HG03066 (cell line): ENCODE measurements around the gene CERS4.
"Not testable (repeated sequence)": the region's sequence is repeated elsewhere in the genome, so short reads cannot be mapped to it uniquely, and the experiment has no call there.

ENCODE experiments used
- ATAC-seq: cut with Tn5 transposase; IDR thresholded peaks from one replicate; pipeline ENCODE4 v1.9.1; 2021; ENCODE audit warnings: low read depth; ENCODE audit not compliant: unreplicated experiment

The CERS4 gene

GRCh38 chr19:8208922-8209461, at the start of gene CERS4:
Gene CERS4 (plus strand): TSS chr19:8209370. CDS start chr19:8251077, 41,707 bp downstream.
- peak; percentile 44 for ATAC-seq

DNA sequence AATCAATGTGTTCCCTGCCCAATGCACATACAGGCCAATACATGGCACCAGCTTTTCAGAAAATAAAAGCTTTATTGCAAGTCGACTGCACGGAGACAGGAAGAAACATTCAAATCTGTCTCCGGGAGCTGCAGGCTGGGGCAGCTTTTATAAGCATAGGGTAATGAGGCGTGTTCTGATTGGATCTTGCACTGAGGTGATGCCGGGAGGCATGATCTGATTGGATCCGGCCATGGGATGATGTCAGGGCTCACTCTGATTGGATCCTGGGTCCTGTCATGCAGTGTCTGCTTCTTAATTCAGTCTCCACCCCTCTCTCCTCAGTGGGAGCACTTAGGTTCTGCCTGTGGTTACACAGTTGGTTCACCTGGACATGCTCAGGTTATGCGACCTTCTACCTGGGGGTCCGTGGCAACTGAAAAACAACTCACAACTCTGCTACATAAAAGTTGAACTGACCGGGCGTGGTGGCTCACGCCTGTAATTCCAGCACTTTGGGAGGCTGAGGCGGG, 48.0 kb upstream of the CERS4 start:
- no peak for ATAC-seq

- ATAC-seq = no peak
Measured at GRCh38 chr19:8163759-8164158, 45.4 kb upstream of the CERS4 start.

DNA sequence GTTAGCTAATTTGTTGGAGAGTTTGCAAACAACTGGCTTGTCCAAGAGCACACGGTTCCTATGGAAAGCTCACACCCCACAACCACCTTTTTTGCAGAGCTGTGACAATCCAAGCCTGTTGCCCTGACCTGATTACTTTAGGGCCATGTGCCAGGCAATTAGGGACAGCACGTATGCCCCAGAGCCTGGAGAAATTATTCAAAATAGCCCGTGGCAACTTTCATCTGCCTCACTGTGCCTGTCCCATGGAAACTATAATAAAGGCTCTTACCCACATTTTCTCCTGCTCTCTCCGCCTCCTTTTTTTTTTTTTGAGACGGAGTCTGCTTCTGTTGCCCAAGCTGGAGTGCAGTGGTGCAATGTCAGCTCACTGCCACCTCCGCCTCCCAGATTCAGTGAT, 41.2 kb upstream of the CERS4 start:
- no peak for ATAC-seq

DNA sequence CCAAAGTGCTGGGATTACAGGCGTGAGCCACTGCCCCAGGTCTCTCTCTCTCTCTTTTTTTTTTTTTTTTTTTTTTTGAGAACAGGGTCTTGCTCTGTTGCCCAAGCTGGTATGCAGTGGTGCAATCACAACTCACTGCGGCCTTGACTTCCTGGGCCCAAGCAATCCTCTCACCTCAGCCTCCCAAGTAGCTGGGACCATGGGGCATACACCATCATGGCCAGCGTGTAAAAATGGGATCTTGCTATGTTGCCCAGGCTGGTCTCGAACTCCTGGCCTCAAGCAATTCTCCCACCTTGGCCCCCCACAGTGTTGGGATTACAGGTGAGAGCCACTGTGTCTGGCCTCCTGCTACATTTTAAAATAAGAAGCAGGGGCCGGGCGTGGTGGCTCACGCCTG, 40.6 kb upstream of the CERS4 start:
- ATAC-seq = no peak

- ATAC-seq = no peak
Measured at GRCh38 chr19:8174706-8175105, 34.5 kb upstream of the CERS4 start.

- ATAC-seq = no peak
Measured at GRCh38 chr19:8180018-8180417, 29.2 kb upstream of the CERS4 start.

DNA sequence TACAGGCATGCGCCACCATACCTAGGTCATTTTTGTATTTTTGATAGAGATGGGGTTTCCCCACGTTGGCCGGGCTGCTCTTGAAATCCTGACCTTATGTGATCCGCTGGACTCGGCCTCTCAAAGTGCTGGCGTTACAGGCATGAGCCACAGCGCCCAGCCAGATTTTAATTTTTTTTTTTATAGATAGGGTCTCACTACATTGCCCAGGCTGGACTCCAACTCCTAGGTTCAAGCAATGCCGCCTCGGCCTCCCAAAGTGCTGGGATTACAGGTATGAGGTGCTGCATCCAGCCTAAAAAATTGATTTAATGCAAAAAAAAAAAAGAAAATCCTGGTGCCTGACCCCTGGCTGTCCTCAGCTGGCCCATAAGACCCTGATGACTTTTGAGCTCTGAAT, 24.9 kb upstream of the CERS4 start:
- ATAC-seq = no peak

- no peak for ATAC-seq
Measured at GRCh38 chr19:8185343-8186068, 23.7 kb upstream of the CERS4 start.

DNA sequence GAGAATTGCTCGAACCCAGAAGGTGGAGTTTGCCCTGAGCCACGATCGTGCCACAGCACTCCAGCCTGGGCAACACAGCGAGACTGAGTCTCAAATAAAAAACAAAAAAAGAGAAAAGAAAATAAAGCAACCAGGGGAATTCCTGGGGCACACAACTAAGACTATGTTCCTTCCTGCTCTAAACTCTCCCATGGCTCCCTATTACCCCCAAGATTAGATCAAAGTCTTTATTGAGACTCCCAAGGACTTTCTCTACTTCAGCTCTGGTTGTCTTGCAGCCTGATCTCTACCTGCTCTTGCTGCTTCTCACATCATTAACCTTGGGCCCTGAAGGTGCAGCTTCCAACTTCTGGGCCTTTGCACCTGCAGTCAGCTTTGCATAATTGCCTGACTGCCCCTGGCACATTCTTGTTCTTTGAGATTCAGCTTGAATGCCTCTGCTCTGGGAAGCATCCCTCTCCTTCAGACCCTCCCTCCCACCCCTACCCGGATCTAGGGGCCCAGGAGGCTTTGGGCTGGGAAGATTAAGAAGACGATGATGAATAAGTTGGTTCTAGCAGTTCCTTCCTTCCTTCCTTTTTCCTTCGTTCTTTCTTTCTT, 16.8 kb upstream of the CERS4 start:
- no peak for ATAC-seq

- ATAC-seq = no peak
Measured at GRCh38 chr19:8194528-8195267, 14.5 kb upstream of the CERS4 start.

DNA sequence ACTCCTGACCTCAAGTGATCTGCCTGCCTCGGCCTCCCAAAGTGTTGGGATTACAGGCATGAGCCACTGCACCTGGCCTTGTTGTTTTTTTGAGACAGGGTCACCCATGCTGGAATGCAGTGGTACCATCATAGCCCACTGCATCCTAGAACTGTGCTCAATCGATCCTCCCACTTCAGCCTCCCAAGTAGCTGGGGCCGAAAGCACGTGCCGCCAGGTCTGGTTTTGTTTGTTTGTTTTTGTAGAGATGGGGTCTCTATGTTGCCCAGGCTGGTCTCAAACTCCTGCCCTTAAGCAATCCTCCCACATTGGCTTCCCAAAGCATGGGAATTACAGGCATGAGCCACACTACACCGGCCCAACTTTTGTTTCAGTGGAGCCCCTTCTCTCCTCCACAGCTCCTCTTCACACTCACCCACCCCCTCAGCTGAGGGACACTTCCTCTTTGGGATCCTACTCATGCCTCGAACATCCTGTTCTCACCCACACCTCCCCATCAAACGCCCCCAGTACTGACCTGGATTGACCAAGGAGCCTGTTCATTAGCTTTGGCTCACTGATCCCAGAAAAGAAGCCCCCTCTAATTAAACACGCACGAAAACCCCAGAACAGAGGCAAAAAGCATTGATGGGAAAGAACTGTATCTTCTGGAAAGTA, 12.8 kb upstream of the CERS4 start:
- ATAC-seq = no peak

DNA sequence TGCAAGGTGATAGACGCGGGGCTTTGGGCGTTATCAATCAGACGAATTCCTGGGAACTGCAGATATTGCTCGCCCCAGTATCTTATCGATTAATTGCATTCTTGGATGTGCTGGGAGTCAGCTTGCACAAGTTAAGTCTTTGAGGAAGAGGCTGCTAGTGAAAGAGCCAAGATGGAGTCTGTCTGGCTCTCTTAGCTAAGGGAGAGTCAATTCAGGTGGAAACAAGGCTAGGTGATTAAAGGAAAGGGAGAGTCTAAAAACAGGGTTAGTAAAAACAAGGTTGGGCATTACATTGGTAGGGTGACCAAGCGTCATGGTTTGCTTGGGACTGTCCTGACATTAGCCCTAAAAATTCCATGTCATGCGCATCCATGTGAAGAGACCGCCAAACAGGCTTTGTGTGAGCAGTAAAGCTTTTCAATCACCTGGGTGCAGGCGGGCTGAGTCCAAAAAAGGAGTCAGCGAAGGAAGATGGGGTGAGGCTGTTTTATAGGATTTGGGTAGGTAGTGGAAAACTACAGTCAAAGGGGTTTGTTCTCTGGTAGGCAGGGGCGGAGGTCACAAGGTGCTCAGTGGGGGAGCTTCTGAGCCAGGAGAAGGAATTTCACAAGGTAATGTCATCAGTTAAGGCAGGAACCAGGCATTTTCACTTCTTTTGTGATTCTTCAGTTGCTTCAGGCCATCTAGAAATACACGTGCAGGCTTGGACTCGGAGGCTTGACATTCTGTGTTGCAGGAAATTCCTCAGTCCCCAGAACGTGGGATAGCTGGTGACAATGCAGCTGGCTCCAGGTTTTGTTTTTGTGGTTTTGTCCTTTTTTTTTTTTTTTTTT, 5.7 kb upstream of the CERS4 start:
- not testable (repeated sequence) for ATAC-seq

- ATAC-seq = no peak
Measured at GRCh38 chr19:8204961-8205360, 4.2 kb upstream of the CERS4 start.

- no peak for ATAC-seq
Measured at GRCh38 chr19:8206147-8207087, 2.8 kb upstream of the CERS4 start.

DNA sequence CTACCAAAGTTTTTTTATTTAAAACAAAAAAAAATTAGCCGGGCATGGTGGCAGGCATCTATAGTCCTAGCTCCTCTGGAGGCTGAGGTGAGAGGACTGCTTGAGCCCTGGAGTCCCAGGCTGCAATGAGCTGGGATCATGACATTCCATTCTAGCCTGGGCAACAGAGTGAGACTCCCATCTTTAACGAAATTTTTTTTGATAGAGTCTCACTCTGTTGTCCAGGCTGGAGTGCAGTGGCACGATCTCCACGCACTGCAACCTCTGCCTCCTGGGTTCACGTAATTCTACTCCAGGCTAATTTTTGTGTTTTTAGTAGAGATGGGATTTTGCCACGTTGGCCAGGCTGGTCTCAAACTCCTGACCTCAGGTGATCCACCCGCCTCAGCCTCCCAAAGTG, 1.8 kb upstream of the CERS4 start:
- not testable (repeated sequence) for ATAC-seq

GRCh38 chr19:8208119-8208921, 850 bp upstream of the CERS4 start:
- ATAC-seq = no peak
